Activated CD8-positive, alpha-beta memory T cell treated with anti-CD3 and anti-CD28 coated beads, Interleukin-2, amount 50 U/mL, for 24 hours (primary cell): ENCODE measurements around the gene PAPSS1.

Experiments used
- DNase-seq: peaks from one replicate; pipeline ENCODE4 v3.0.0-alpha.2; 2020; ENCODE audit errors: extremely low read depth

Gene PAPSS1

GRCh38 chr4:107629318-107629717, 90.7 kb downstream of the PAPSS1 start:
- DNase-seq = no peak

DNA sequence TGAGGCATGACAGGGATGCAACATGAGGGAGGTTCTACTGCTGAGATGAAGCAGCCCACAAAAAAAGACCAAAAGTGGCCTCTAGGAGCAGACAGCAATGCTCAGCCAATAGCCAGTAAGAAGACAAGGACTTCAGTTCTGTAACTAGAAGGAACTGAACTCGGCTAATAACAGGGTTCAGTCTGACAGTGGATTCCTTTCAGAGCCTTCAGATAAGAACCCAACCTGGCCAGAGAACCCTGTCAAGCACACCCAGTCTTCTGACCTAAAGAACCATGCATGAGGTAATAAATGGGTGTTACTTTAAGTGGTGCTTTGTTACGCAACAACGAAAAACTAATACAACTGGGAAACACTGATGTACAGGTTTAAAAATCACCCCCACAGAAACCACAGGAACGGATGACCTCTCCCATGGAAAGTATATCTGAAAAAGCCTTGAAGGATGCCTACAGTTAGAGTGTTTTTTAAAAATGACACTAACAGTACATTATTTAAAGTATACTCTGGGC, 94.6 kb downstream of the PAPSS1 start:
- DNase-seq = no peak

DNA sequence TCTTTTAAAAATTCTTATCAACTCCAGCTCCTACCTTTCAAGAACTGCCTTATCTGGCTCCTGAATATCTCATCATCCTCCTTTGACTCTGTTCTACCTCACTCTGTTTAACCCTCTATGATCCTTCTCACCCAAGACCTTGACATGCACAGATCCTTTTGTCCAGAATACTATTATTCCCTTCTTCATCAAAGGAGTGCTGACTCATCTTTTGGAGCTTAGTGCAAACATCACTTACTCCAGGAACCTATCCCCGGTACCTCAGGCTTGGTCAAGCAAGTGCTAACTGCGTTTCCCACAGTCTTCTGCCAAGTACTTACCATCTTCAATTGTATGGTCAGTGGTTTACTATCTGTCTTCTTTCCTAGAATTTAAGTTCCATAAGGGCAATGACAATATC, 96.0 kb downstream of the PAPSS1 start:
- no peak for DNase-seq

GRCh38 chr4:107622006-107622405, 98.0 kb downstream of the PAPSS1 start:
- DNase-seq = no peak

DNA sequence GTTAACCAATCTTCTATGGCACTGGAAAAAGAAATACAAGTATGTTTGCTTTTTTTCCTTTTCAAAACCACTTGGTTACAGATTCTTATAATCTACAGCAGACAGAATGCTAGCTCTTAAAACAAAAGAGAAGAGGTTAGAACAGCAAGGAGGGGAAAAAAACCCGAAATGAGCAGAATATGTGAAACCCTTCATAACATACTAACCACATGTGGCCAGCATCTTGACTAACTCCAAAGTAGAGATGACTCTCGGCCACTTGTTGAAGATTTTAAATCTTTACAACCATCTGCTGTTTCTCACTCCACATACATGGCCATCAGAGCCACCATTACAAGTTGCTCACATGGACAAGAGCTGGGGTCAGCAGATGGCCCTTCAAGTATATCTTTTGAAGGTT, 100.3 kb downstream of the PAPSS1 start:
- no peak for DNase-seq

DNA sequence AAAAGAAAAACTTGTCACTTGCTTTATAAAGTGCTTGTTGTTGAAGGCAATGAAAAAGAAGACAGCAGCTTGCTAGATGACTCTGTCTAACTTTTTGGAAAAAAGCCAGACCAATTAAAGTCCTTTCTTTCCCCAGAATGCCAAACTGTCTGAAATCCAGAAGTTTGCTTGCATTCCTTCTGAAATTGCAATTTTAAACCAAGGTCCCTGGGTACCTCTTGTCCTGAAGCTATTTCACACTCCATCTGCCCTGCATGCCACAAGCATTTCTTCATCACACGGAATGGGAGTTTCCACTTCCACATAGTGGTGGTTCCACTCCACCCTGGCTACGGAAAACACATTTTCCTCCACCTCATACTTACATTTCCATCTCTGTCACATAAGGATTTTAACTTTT, 101.0 kb downstream of the PAPSS1 start:
- DNase-seq = no peak

DNA sequence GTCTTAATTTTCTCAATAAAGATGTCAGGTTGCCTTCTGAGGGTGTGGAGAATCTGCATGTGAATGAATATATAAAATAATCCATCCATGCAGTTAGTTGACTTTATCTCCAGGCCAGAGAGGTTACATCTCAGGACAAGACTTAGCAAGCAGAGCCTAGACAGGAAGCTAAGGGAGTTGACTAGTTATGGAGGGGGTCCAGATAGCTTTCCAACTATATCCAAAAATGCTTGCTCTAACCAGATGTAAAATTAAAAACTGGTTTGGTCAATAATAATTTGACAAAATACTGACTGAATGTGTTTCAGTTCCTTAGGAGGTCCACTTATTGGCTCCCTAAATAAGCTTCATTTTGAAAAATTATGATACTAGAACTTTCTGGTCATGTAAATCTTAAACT, 101.4 kb downstream of the PAPSS1 start:
- no peak for DNase-seq

- no peak for DNase-seq
Measured at GRCh38 chr4:107616838-107617389, 103.1 kb downstream of the PAPSS1 start.

DNA sequence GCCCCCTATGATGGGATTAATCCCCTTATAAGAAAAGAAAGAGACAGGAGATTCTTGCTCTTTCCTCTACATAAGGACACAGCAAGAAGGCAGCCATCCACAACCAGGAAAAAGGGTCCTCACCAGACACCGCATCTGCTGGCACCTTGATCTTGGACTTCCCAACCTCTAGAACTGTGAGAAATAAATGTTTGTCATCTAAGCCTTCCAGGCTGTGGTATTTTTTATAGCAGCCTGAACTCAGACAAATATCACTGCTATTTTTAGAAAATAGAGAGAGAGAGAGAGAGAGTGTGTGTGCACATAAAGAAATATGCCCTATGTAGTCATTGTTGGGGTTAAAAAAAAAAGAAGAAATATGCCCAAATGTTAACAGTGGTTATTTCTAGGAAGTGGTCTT, 104.2 kb downstream of the PAPSS1 start:
- no peak for DNase-seq

DNA sequence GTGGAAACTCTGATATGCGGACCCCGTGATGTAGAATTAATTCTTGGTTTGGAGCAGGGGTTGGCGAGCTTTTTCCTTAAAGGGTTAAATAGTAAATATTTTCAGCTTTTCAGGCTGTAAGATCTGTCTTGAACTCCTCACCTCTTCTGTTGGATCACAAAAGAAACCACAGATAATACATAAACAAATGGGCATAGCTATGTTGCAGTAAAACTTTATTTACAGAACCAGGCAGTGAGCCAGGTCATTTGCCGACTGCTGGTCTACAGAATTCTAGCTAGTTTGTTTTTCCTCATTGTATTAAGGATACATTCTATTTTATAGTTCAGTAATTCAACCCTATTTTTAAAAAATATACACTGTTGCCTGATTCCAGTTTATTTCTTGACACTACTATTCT, 116.6 kb downstream of the PAPSS1 start:
- no peak for DNase-seq

GRCh38 chr4:107600983-107601382, 119.1 kb downstream of the PAPSS1 start:
- no peak for DNase-seq

- no peak for DNase-seq
Measured at GRCh38 chr4:107600436-107600835, 119.6 kb downstream of the PAPSS1 start.

DNA sequence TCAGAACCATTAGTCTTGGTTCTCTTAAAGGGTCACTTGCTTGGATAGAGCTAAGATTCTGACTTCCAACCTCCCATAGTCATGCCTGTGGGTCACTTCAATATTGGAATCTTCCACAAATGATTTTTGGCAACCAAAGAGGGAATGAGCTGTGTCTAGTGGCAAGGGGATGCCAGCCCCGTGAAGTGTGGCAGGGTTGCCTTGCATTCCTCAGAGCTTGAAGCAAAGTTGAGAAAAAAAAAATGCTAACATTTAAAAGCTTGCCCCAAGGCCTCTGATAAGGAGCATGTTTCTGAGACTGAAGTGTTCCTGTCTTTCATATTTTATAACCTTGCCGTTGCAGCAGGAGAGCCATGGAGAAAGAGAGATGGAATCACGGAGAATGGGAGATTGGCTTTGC, 120.2 kb downstream of the PAPSS1 start:
- no peak for DNase-seq

- no peak for DNase-seq
Measured at GRCh38 chr4:107593230-107593629, 126.8 kb downstream of the PAPSS1 start.

- no peak for DNase-seq
Measured at GRCh38 chr4:107592519-107592918, 127.5 kb downstream of the PAPSS1 start.

- no peak for DNase-seq
Measured at GRCh38 chr4:107589269-107589668, 130.8 kb downstream of the PAPSS1 start.

- DNase-seq = no peak
Measured at GRCh38 chr4:107586371-107586770, 133.7 kb downstream of the PAPSS1 start.

DNA sequence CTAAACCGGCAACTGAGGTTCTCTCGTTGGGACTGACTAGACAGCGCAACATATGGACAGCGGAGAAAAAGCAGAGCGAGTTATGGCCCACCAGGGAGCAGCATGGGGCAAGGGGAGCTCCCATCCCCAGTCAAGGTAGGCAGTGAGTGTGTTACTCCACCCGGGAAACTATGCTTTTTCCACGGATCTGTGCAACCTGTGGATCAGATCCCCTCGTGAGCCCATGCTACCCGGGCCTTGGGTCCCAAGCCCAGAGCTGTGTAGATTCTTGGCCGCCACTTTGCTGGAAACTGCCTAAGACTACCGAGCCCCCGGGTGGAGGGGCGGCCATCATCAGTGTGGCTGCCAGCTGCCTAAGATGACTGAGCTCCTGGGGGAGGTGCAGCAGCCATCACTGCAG, 140.9 kb downstream of the PAPSS1 start:
- no peak for DNase-seq

GRCh38 chr4:107578321-107578720, 141.7 kb downstream of the PAPSS1 start:
- no peak for DNase-seq

GRCh38 chr4:107577743-107578142, 142.3 kb downstream of the PAPSS1 start:
- DNase-seq = no peak

- no peak for DNase-seq
Measured at GRCh38 chr4:107575243-107575642, 144.8 kb downstream of the PAPSS1 start.

DNA sequence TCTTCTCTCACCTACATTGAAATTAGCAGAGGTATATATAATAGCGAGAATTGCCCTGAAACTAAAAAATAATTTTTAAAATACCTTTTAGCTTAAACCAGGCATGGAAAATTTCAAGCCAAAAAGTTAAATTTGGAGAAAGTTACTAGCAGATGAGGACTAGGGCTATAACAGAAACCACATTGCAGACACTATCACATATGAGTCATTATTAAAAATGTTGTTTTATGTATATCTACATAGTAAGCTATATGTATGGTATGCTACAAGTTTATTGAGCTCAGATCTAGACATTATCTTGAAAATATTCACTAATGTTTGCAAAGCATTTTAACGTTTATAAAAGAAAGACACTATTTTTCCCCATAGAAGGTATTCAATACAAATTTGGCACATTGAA, 147.8 kb downstream of the PAPSS1 start:
- no peak for DNase-seq

DNA sequence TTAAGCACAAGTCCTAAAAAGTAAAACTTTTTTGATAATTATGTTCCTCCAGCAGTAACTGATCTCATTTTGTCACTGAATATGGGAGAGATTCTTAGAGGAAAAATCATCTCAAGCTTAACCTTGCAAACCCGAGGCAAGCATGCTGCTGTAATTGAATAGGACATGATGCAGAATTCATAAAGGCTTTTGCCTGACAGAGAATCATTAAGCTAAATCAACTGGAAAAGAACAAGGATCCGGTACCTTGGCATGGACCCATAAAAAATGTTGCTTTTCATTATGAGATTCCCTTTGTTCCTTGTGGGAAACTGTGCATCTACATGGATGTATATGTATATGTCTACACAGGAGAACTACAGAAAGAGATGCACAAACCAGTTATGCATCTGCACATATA, 149.1 kb downstream of the PAPSS1 start:
- DNase-seq = no peak

- DNase-seq = no peak
Measured at GRCh38 chr4:107564326-107564725, 155.7 kb downstream of the PAPSS1 start.
